ENCODE results near the gene ATP1B1. TPM values are rescaled to one million over a fixed set of nuclear protein-coding genes. Genes with fewer than 3 reads are reported as not detected.

ATP1B1 gene
- total and polyA plus RNA-seq, 2 experiments from 2014 or later = 51.0 to 73.4 TPM

- Mint-ChIP-seq H3K27ac (peak overlapping the region; percentile 13; the same call in 1 of the 2 replicates), H3K36me3 (ENCODE audit: low read depth) (peaks cover 49% of the 10 kb centered on the region), H3K4me1 (peaks cover 6% of the 10 kb centered on the region; the same call in 2 of the 3 replicates), H3K9me3 (no peaks in the 10 kb centered on the region), H3K4me3 (no peak overlapping the region), H3K27me3 (ENCODE audit: insufficient read depth, low read depth, poor library complexity) (no peaks in the 10 kb centered on the region)
- Histone ChIP-seq H3K27me3 (ENCODE audit: insufficient read depth) (no peaks in the 10 kb centered on the region), H3K9me2 (ENCODE audit: insufficient read depth) (no peaks in the 10 kb centered on the region), H3F3A (replicated peaks; ENCODE audit: low read depth) (no peaks in the 10 kb centered on the region), H3K36me3 (ENCODE audit: insufficient read depth) (peaks cover 33% of the 10 kb centered on the region), H3K4me2 (no peak overlapping the region), H2AFZ (no peak overlapping the region), H3K4me1 (ENCODE audit: insufficient read depth) (no peaks in the 10 kb centered on the region), H3K79me2 (replicated peaks; ENCODE audit: insufficient read depth) (peaks cover 55% of the 10 kb centered on the region), H3K27ac (ENCODE audit: low read depth) (no peak overlapping the region), H4K20me1 (replicated peaks; ENCODE audit: insufficient read depth) (peaks cover 6% of the 10 kb centered on the region; the same call in 1 of the 2 replicates), H3K4me3 (no peak overlapping the region)
- ATAC-seq (no peak), DNase-seq (ENCODE audit: low spot score) (no peak)
- no peak for TF ChIP-seq CREB1 (CRISPR knock-in tag; IDR thresholded peaks at IDR 0.05; ENCODE audit: low read depth)
- TF ChIP-seq, protein P1, sequence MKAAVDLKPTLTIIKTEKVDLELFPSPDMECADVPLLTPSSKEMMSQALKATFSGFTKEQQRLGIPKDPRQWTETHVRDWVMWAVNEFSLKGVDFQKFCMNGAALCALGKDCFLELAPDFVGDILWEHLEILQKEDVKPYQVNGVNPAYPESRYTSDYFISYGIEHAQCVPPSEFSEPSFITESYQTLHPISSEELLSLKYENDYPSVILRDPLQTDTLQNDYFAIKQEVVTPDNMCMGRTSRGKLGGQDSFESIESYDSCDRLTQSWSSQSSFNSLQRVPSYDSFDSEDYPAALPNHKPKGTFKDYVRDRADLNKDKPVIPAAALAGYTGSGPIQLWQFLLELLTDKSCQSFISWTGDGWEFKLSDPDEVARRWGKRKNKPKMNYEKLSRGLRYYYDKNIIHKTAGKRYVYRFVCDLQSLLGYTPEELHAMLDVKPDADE (IDR thresholded peaks at IDR 0.05) = no peak
- no peak for TF ChIP-seq EZH2phosphoT487 (IDR thresholded peaks at IDR 0.05; ENCODE audit: unreplicated experiment)
- TF ChIP-seq STAT1 (IDR thresholded peaks at IDR 0.05; ENCODE audit: unreplicated experiment) = no peak
- no peak for TF ChIP-seq JUNB (IDR thresholded peaks at IDR 0.05; ENCODE audit: unreplicated experiment)
- no peak for TF ChIP-seq NANOG (IDR thresholded peaks at IDR 0.05; ENCODE audit: borderline replicate concordance)
- TF ChIP-seq CTCF (conservative IDR thresholded peaks at IDR 0.05; ENCODE audit: low read depth in 2 of 2) = no peak
- TF ChIP-seq, protein P2, sequence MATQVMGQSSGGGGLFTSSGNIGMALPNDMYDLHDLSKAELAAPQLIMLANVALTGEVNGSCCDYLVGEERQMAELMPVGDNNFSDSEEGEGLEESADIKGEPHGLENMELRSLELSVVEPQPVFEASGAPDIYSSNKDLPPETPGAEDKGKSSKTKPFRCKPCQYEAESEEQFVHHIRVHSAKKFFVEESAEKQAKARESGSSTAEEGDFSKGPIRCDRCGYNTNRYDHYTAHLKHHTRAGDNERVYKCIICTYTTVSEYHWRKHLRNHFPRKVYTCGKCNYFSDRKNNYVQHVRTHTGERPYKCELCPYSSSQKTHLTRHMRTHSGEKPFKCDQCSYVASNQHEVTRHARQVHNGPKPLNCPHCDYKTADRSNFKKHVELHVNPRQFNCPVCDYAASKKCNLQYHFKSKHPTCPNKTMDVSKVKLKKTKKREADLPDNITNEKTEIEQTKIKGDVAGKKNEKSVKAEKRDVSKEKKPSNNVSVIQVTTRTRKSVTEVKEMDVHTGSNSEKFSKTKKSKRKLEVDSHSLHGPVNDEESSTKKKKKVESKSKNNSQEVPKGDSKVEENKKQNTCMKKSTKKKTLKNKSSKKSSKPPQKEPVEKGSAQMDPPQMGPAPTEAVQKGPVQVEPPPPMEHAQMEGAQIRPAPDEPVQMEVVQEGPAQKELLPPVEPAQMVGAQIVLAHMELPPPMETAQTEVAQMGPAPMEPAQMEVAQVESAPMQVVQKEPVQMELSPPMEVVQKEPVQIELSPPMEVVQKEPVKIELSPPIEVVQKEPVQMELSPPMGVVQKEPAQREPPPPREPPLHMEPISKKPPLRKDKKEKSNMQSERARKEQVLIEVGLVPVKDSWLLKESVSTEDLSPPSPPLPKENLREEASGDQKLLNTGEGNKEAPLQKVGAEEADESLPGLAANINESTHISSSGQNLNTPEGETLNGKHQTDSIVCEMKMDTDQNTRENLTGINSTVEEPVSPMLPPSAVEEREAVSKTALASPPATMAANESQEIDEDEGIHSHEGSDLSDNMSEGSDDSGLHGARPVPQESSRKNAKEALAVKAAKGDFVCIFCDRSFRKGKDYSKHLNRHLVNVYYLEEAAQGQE (IDR thresholded peaks at IDR 0.05; ENCODE audit: unreplicated experiment) = no peak
- TF ChIP-seq, protein P3, sequence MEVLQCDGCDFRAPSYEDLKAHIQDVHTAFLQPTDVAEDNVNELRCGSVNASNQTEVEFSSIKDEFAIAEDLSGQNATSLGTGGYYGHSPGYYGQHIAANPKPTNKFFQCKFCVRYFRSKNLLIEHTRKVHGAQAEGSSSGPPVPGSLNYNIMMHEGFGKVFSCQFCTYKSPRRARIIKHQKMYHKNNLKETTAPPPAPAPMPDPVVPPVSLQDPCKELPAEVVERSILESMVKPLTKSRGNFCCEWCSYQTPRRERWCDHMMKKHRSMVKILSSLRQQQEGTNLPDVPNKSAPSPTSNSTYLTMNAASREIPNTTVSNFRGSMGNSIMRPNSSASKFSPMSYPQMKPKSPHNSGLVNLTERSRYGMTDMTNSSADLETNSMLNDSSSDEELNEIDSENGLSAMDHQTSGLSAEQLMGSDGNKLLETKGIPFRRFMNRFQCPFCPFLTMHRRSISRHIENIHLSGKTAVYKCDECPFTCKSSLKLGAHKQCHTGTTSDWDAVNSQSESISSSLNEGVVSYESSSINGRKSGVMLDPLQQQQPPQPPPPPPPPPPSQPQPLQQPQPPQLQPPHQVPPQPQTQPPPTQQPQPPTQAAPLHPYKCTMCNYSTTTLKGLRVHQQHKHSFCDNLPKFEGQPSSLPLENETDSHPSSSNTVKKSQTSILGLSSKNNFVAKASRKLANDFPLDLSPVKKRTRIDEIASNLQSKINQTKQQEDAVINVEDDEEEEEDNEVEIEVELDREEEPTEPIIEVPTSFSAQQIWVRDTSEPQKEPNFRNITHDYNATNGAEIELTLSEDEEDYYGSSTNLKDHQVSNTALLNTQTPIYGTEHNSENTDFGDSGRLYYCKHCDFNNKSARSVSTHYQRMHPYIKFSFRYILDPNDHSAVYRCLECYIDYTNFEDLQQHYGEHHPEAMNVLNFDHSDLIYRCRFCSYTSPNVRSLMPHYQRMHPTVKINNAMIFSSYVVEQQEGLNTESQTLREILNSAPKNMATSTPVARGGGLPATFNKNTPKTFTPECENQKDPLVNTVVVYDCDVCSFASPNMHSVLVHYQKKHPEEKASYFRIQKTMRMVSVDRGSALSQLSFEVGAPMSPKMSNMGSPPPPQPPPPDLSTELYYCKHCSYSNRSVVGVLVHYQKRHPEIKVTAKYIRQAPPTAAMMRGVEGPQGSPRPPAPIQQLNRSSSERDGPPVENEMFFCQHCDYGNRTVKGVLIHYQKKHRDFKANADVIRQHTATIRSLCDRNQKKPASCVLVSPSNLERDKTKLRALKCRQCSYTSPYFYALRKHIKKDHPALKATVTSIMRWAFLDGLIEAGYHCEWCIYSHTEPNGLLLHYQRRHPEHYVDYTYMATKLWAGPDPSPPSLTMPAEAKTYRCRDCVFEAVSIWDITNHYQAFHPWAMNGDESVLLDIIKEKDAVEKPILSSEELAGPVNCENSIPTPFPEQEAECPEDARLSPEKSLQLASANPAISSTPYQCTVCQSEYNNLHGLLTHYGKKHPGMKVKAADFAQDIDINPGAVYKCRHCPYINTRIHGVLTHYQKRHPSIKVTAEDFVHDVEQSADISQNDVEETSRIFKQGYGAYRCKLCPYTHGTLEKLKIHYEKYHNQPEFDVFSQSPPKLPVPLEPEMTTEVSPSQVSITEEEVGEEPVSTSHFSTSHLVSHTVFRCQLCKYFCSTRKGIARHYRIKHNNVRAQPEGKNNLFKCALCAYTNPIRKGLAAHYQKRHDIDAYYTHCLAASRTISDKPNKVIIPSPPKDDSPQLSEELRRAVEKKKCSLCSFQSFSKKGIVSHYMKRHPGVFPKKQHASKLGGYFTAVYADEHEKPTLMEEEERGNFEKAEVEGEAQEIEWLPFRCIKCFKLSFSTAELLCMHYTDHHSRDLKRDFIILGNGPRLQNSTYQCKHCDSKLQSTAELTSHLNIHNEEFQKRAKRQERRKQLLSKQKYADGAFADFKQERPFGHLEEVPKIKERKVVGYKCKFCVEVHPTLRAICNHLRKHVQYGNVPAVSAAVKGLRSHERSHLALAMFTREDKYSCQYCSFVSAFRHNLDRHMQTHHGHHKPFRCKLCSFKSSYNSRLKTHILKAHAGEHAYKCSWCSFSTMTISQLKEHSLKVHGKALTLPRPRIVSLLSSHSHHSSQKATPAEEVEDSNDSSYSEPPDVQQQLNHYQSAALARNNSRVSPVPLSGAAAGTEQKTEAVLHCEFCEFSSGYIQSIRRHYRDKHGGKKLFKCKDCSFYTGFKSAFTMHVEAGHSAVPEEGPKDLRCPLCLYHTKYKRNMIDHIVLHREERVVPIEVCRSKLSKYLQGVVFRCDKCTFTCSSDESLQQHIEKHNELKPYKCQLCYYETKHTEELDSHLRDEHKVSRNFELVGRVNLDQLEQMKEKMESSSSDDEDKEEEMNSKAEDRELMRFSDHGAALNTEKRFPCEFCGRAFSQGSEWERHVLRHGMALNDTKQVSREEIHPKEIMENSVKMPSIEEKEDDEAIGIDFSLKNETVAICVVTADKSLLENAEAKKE (CRISPR knock-in tag; IDR thresholded peaks at IDR 0.05) = no peak
- TF ChIP-seq POLR2AphosphoS5 (IDR thresholded peaks at IDR 0.05; ENCODE audit: low read depth) = no peak
- no peak for TF ChIP-seq ZNF114 (CRISPR knock-in tag; IDR thresholded peaks at IDR 0.05)
- no peak for TF ChIP-seq EZH2 (IDR thresholded peaks at IDR 0.05; ENCODE audit: low read depth, unreplicated experiment)
- TF ChIP-seq ZNF331 (CRISPR knock-in tag; IDR thresholded peaks at IDR 0.05; ENCODE audit: low read depth) = no peak
Observed at GRCh38 chr1:169122976-169123375, 16.5 kb downstream of the ATP1B1 start.

All from GM23338 (cell line).